ENCODE data around the gene DENND1B. TPM values are rescaled to one million over a fixed set of nuclear protein-coding genes. Genes with fewer than 3 reads are reported as not detected.
"Not testable (repeated sequence)": the region's sequence is repeated elsewhere in the genome, so short reads cannot be mapped to it uniquely, and the experiment has no call there.

Gene DENND1B
- total RNA-seq, 1 experiment from 2014 or later, result 12.7 TPM

- Histone ChIP-seq H3K4me3 (no peak overlapping the region), H3K27me3 (no peaks in the 10 kb centered on the region), H3K36me3 (no peaks in the 10 kb centered on the region), H3K9me3 (no peaks in the 10 kb centered on the region)
- DNase-seq, result no peak
Observed at GRCh38 chr1:197519741-197520334, 255.4 kb downstream of the DENND1B start.

- H3K4me3 ChIP-seq, result no peak overlapping the region
- no peaks in the 10 kb centered on the region; the same call in 1 of the 2 replicates for H3K36me3 ChIP-seq
- no peaks in the 10 kb centered on the region for H3K9me3 ChIP-seq
- DNase-seq, result no peak
- no peaks in the 10 kb centered on the region for H3K27me3 ChIP-seq
Observed at GRCh38 chr1:197515421-197515820, 259.9 kb downstream of the DENND1B start.

- DNase-seq, result no peak
- no peaks in the 10 kb centered on the region; the same call in 1 of the 2 replicates for H3K36me3 ChIP-seq
- H3K9me3 ChIP-seq, result no peaks in the 10 kb centered on the region
- H3K4me3 ChIP-seq, result no peak overlapping the region
- no peaks in the 10 kb centered on the region for H3K27me3 ChIP-seq
Observed at GRCh38 chr1:197510691-197511378, 264.4 kb downstream of the DENND1B start.

GRCh38 chr1:197496722-197497121 is 278.6 kb downstream of the DENND1B start:
- H3K4me3 ChIP-seq, result no peak overlapping the region
- no peaks in the 10 kb centered on the region for H3K27me3 ChIP-seq
- H3K36me3 ChIP-seq, result no peaks in the 10 kb centered on the region
- no peaks in the 10 kb centered on the region for H3K9me3 ChIP-seq
- no peak for DNase-seq

GRCh38 chr1:197491505-197491904 is 283.8 kb downstream of the DENND1B start:
- H3K4me3 ChIP-seq, H3K9me3 ChIP-seq, H3K36me3 ChIP-seq, H3K27me3 ChIP-seq, DNase-seq: not testable (repeated sequence)

- no peaks in the 10 kb centered on the region for H3K36me3 ChIP-seq
- H3K4me3 ChIP-seq, result no peak overlapping the region
- peaks cover 9% of the 10 kb centered on the region for H3K9me3 ChIP-seq
- no peak for DNase-seq
- no peaks in the 10 kb centered on the region for H3K27me3 ChIP-seq
Observed at GRCh38 chr1:197486946-197487345, 288.3 kb downstream of the DENND1B start.

- no peaks in the 10 kb centered on the region for H3K27me3 ChIP-seq
Observed at GRCh38 chr1:197485790-197486189, 289.5 kb downstream of the DENND1B start.

GRCh38 chr1:197481101-197481500 is 294.2 kb downstream of the DENND1B start:
- Histone ChIP-seq H3K27me3 (no peaks in the 10 kb centered on the region), H3K9me3 (no peaks in the 10 kb centered on the region), H3K36me3 (no peaks in the 10 kb centered on the region), H3K4me3 (no peak overlapping the region)
- no peak for DNase-seq

More at GRCh38 chr1:197485790-197486189, 289.5 kb downstream of the DENND1B start:
- peaks cover 9% of the 10 kb centered on the region for H3K9me3 ChIP-seq
- H3K36me3 ChIP-seq, result no peaks in the 10 kb centered on the region
- H3K4me3 ChIP-seq, result no peak overlapping the region
- no peak for DNase-seq

- no peak for DNase-seq
- Histone ChIP-seq H3K27me3 (no peaks in the 10 kb centered on the region), H3K4me3 (no peak overlapping the region), H3K36me3 (no peaks in the 10 kb centered on the region), H3K9me3 (no peaks in the 10 kb centered on the region)
Observed at GRCh38 chr1:197480446-197480845, 294.8 kb downstream of the DENND1B start.

- Histone ChIP-seq H3K36me3 (no peaks in the 10 kb centered on the region), H3K9me3 (no peaks in the 10 kb centered on the region), H3K27me3 (no peaks in the 10 kb centered on the region), H3K4me3 (no peak overlapping the region)
- DNase-seq, result no peak
Observed at GRCh38 chr1:197472141-197472540, 303.1 kb downstream of the DENND1B start.

- Histone ChIP-seq H3K9me3 (no peaks in the 10 kb centered on the region), H3K4me3 (no peak overlapping the region), H3K36me3 (no peaks in the 10 kb centered on the region), H3K27me3 (no peaks in the 10 kb centered on the region)
- DNase-seq, result no peak
Observed at GRCh38 chr1:197471248-197471985, 303.9 kb downstream of the DENND1B start.

- Histone ChIP-seq H3K36me3 (no peaks in the 10 kb centered on the region), H3K27me3 (no peaks in the 10 kb centered on the region), H3K4me3 (no peak overlapping the region), H3K9me3 (no peaks in the 10 kb centered on the region)
- no peak for DNase-seq
Observed at GRCh38 chr1:197470330-197470729, 304.9 kb downstream of the DENND1B start.

GRCh38 chr1:197469620-197470210 is 305.6 kb downstream of the DENND1B start:
- H3K9me3 ChIP-seq, result no peaks in the 10 kb centered on the region
- no peak for DNase-seq
- H3K4me3 ChIP-seq, result no peak overlapping the region
- no peaks in the 10 kb centered on the region for H3K27me3 ChIP-seq
- no peaks in the 10 kb centered on the region for H3K36me3 ChIP-seq

GRCh38 chr1:197468543-197469175 is 306.6 kb downstream of the DENND1B start:
- Histone ChIP-seq H3K9me3 (no peaks in the 10 kb centered on the region), H3K36me3 (no peaks in the 10 kb centered on the region), H3K27me3 (no peaks in the 10 kb centered on the region), H3K4me3 (no peak overlapping the region)
- DNase-seq, result no peak

GRCh38 chr1:197467881-197468280 is 307.4 kb downstream of the DENND1B start:
- H3K9me3 ChIP-seq, result no peaks in the 10 kb centered on the region
- no peak overlapping the region for H3K4me3 ChIP-seq
- no peaks in the 10 kb centered on the region for H3K27me3 ChIP-seq
- DNase-seq, result peak; percentile 15
- H3K36me3 ChIP-seq, result no peaks in the 10 kb centered on the region

- no peaks in the 10 kb centered on the region for H3K9me3 ChIP-seq
- DNase-seq, result no peak
- H3K36me3 ChIP-seq, result no peaks in the 10 kb centered on the region
- no peaks in the 10 kb centered on the region for H3K27me3 ChIP-seq
- H3K4me3 ChIP-seq, result no peak overlapping the region
Observed at GRCh38 chr1:197466813-197467212, 308.5 kb downstream of the DENND1B start.
